ENCODE measurements around the gene RBM47.
A peak's percentile ranks its signal among the peaks of the same experiment; 100 is the strongest.
"Not testable (repeated sequence)": the region's sequence is repeated elsewhere in the genome, so short reads cannot be mapped to it uniquely, and the experiment has no call there.

RBM47 gene

GRCh38 chr4:40399578-40399977 is 230.1 kb downstream of the RBM47 start:
- TF ChIP-seq BHLHE40 (IDR thresholded peaks at IDR 0.05; ENCODE audit: borderline replicate concordance) (no peak), SP1 (IDR thresholded peaks at IDR 0.05) (no peak), FOXK2 (IDR thresholded peaks at IDR 0.05) (no peak), FOXA1 (IDR thresholded peaks at IDR 0.05) (no peak), TARDBP (IDR thresholded peaks at IDR 0.05) (no peak), HDGF (IDR thresholded peaks at IDR 0.05; ENCODE audit: borderline replicate concordance) (no peak), ARNT (IDR thresholded peaks at IDR 0.05) (no peak), PKNOX1 (IDR thresholded peaks at IDR 0.05) (no peak), SUZ12 (IDR thresholded peaks at IDR 0.05) (no peak), FOXM1 (IDR thresholded peaks at IDR 0.05; ENCODE audit: borderline replicate concordance) (no peak), LEF1 (IDR thresholded peaks at IDR 0.05; ENCODE audit: borderline replicate concordance) (no peak)
- DNase-seq (ENCODE audit: extremely low spot score): no peak
- ChIA-PET CTCF (no interaction called here), POLR2A (interaction anchor here (0.7 kb wide), 1 partner anchor 32 kb away, joined by 4 read pairs; no protein-coding TSS in a partner anchor)

GRCh38 chr4:40395908-40396793 is 233.5 kb downstream of the RBM47 start:
- TF ChIP-seq ZNF384 (IDR thresholded peaks at IDR 0.05) (no peak), FOXA1 (IDR thresholded peaks at IDR 0.05) (no peak), LEF1 (IDR thresholded peaks at IDR 0.05; ENCODE audit: borderline replicate concordance) (no peak), TARDBP (IDR thresholded peaks at IDR 0.05) (no peak), SP1 (IDR thresholded peaks at IDR 0.05) (no peak)
- DNase-seq (ENCODE audit: extremely low spot score): peak; percentile 19
- CTCF ChIA-PET: interaction anchor here (0.6 kb wide), 1 partner anchor 71 kb away, joined by 4 read pairs; no protein-coding TSS in a partner anchor
- POLR2A ChIA-PET: no interaction called here

- no peak for DNase-seq (ENCODE audit: extremely low spot score)
- TF ChIP-seq HDGF (IDR thresholded peaks at IDR 0.05; ENCODE audit: borderline replicate concordance) (no peak), FOXK2 (IDR thresholded peaks at IDR 0.05) (no peak), SUZ12 (IDR thresholded peaks at IDR 0.05) (no peak)
- ChIA-PET POLR2A (no interaction called here), CTCF (no interaction called here)
Measured at GRCh38 chr4:40395166-40395900, 234.3 kb downstream of the RBM47 start.

GRCh38 chr4:40394236-40394635 is 235.4 kb downstream of the RBM47 start:
- TF ChIP-seq ZNF384 (IDR thresholded peaks at IDR 0.05) (no peak), FOXK2 (IDR thresholded peaks at IDR 0.05) (no peak), ARNT (IDR thresholded peaks at IDR 0.05) (no peak)
- CTCF ChIA-PET: interaction anchor here (0.5 kb wide), 1 partner anchor 17 kb away, joined by 3 read pairs; no protein-coding TSS in a partner anchor
- DNase-seq (ENCODE audit: extremely low spot score): no peak
- POLR2A ChIA-PET: no interaction called here

- DNase-seq (ENCODE audit: extremely low spot score); CTCF ChIA-PET; POLR2A ChIA-PET: not testable (repeated sequence)
Measured at GRCh38 chr4:40392241-40392640, 237.4 kb downstream of the RBM47 start.

- no peak for TF ChIP-seq ELF4 (IDR thresholded peaks at IDR 0.05)
- no peak for TF ChIP-seq CTBP1 (IDR thresholded peaks at IDR 0.05; ENCODE audit: borderline replicate concordance)
- TF ChIP-seq ARNT (IDR thresholded peaks at IDR 0.05): no peak
- no peak for TF ChIP-seq HDGF (IDR thresholded peaks at IDR 0.05; ENCODE audit: borderline replicate concordance)
- no peak for TF ChIP-seq SP1 (IDR thresholded peaks at IDR 0.05)
- no peak for TF ChIP-seq FOXA1 (IDR thresholded peaks at IDR 0.05)
- TF ChIP-seq FOXM1 (IDR thresholded peaks at IDR 0.05; ENCODE audit: borderline replicate concordance): no peak
- no peak for TF ChIP-seq FOXK2 (IDR thresholded peaks at IDR 0.05)
- no peak for TF ChIP-seq PKNOX1 (IDR thresholded peaks at IDR 0.05)
- no peak for TF ChIP-seq LEF1 (IDR thresholded peaks at IDR 0.05; ENCODE audit: borderline replicate concordance)
- no peak for TF ChIP-seq BHLHE40 (IDR thresholded peaks at IDR 0.05; ENCODE audit: borderline replicate concordance)
- no peak for TF ChIP-seq ZNF384 (IDR thresholded peaks at IDR 0.05)
- CTCF ChIA-PET: no interaction called here
- DNase-seq (ENCODE audit: extremely low spot score): no peak
- POLR2A ChIA-PET: no interaction called here
Measured at GRCh38 chr4:40389986-40390385, 239.7 kb downstream of the RBM47 start.

- ChIA-PET CTCF (interaction anchor here (0.6 kb wide), 1 partner anchor 120 kb away, joined by 3 read pairs; no protein-coding TSS in a partner anchor), POLR2A (no interaction called here)
- TF ChIP-seq LEF1 (IDR thresholded peaks at IDR 0.05; ENCODE audit: borderline replicate concordance): no peak
- no peak for TF ChIP-seq ZNF384 (IDR thresholded peaks at IDR 0.05)
- TF ChIP-seq CTBP1 (IDR thresholded peaks at IDR 0.05; ENCODE audit: borderline replicate concordance): no peak
- no peak for TF ChIP-seq BHLHE40 (IDR thresholded peaks at IDR 0.05; ENCODE audit: borderline replicate concordance)
- TF ChIP-seq SUZ12 (IDR thresholded peaks at IDR 0.05): no peak
- TF ChIP-seq PKNOX1 (IDR thresholded peaks at IDR 0.05): no peak
- TF ChIP-seq SP1 (IDR thresholded peaks at IDR 0.05): no peak
- TF ChIP-seq L3MBTL2 (conservative IDR thresholded peaks at IDR 0.05): no peak
- TF ChIP-seq HDGF (IDR thresholded peaks at IDR 0.05; ENCODE audit: borderline replicate concordance): no peak
- TF ChIP-seq ARNT (IDR thresholded peaks at IDR 0.05): no peak
- no peak for TF ChIP-seq TARDBP (IDR thresholded peaks at IDR 0.05)
- DNase-seq (ENCODE audit: extremely low spot score): no peak
Measured at GRCh38 chr4:40388239-40388638, 241.4 kb downstream of the RBM47 start.
